HepG2 (cell line): Measurements from ENCODE around the gene ZER1. TPM values are rescaled to one million over a fixed set of nuclear protein-coding genes. Genes with fewer than 3 reads are reported as not detected.

ENCODE experiments used
- ARID2 ChIP-seq: sonication (generic); formaldehyde crosslinking; IDR thresholded peaks from 2 replicates; pipeline ENCODE4 v1.8.1; 2022; ENCODE audit warnings: mild to moderate bottlenecking, missing genetic modification reagents, borderline replicate concordance
- HOXA3 ChIP-seq: sonication (generic); formaldehyde crosslinking; IDR thresholded peaks from 2 replicates; pipeline ENCODE4 v1.5.0; 2020; ENCODE audit warnings: missing genetic modification reagents
- MAZ ChIP-seq, 2 experiments: sonication (generic) in 1 of 2; formaldehyde crosslinking in 1 of 2; IDR thresholded peaks; 2 replicates each; pipeline versions ENCODE4 v1.5.0 to v1.6.1; 2012 to 2020; ENCODE audit warnings: low read depth in 2 of 2, mild to moderate bottlenecking in 2 of 2, borderline replicate concordance in 1 of 2, improper control_type of control experiment in 1 of 2, low read length in 1 of 2, missing genetic modification reagents in 1 of 2, moderate library complexity in 1 of 2
- NFATC3 ChIP-seq: sonication (generic); formaldehyde crosslinking; IDR thresholded peaks from 2 replicates; pipeline ENCODE4 v1.5.1; 2020; ENCODE audit warnings: mild to moderate bottlenecking, missing genetic modification reagents
- POLR2AphosphoS5 ChIP-seq: IDR thresholded peaks from 2 replicates; pipeline ENCODE4 v1.6.1; 2012; ENCODE audit warnings: low read depth, low read length
- PRDM10 ChIP-seq: sonication (generic); formaldehyde crosslinking; IDR thresholded peaks from 2 replicates; pipeline ENCODE4 v1.4.0; 2020; ENCODE audit warnings: low read depth, missing genetic modification reagents
- THAP9 ChIP-seq: sonication (generic); formaldehyde crosslinking; IDR thresholded peaks from 2 replicates; pipeline ENCODE4; 2020; ENCODE audit warnings: missing genetic modification reagents, mild to moderate bottlenecking, borderline replicate concordance
- TMF1 ChIP-seq: sonication (generic); formaldehyde crosslinking; IDR thresholded peaks from 2 replicates; pipeline ENCODE4 v1.8.1; 2022; ENCODE audit warnings: low read depth, missing genetic modification reagents
- ZNF136 ChIP-seq: sonication (generic); formaldehyde crosslinking; IDR thresholded peaks from 2 replicates; pipeline ENCODE4 v1.8.1; 2022; ENCODE audit warnings: low read depth, mild to moderate bottlenecking, moderate library complexity, missing genetic modification reagents
- ZNF142 ChIP-seq: sonication (generic); formaldehyde crosslinking; IDR thresholded peaks from 2 replicates; pipeline ENCODE4 v1.4.0; 2020; ENCODE audit warnings: missing genetic modification reagents
- ZNF580 ChIP-seq: IDR thresholded peaks from 2 replicates; pipeline ENCODE4 v1.6.1; 2016; ENCODE audit warnings: low read depth, borderline replicate concordance
- ZNF704 ChIP-seq: sonication (generic); formaldehyde crosslinking; IDR thresholded peaks from 2 replicates; pipeline ENCODE4 v1.8.1; 2023; ENCODE audit warnings: mild to moderate bottlenecking, inconsistent platforms, moderate library complexity, missing genetic modification reagents, borderline replicate concordance
- polyA plus RNA-seq, 8 experiments: library from polyadenylated mRNA; depleted of rRNA in 3 of 8; stranded (reverse) in 7 of 8; unstranded in 1 of 8; fragments of >200 nt; fragmentation: Illumina TruSeq in 4 of 8; extraction: Trizol in 4 of 8; gene quantifications; 2 replicates each; pipeline versions ENCODE4 v1.2.1 to v1.2.3, GENCODE V29; 2011 to 2016; ENCODE audit warnings: low read depth in 4 of 8, missing spikeins in 1 of 8, mixed read lengths in 1 of 8; ENCODE audit not compliant: insufficient read depth in 1 of 8
- total RNA-seq, 5 experiments: library from RNA; depleted of rRNA; stranded (reverse); fragments of >200 nt; fragmentation: Illumina TruSeq; extraction: Trizol; gene quantifications; 2 replicates each; pipeline ENCODE4 v1.2.3, GENCODE V29; 2016; ENCODE audit warnings: low read depth in 1 of 5

Gene ZER1
- total and polyA plus RNA-seq, 2 of the 13 experiments (the other 11 are each of a cell fraction or from before 2014, with no cell fraction given): 7.7 to 40.0 TPM

- TF ChIP-seq ARID2 (CRISPR knock-in tag) (no peak), NFATC3 (CRISPR knock-in tag) (0 out of 2 replicates have a peak, but pooled peaks have one; percentile 82), TMF1 (CRISPR knock-in tag) (0 out of 2 replicates have a peak, but pooled peaks have one; percentile 18), THAP9 (peak; percentile 31; the same call in 1 of the 2 replicates), PRDM10 (CRISPR knock-in tag) (no peak), ZNF136 (0 out of 2 replicates have a peak, but pooled peaks have one; percentile 66), POLR2AphosphoS5 (peak; percentile 77), ZNF580 (peak; percentile 44; the same call in 1 of the 2 replicates), ZNF142 (CRISPR knock-in tag) (no peak), HOXA3 (CRISPR knock-in tag) (peak; percentile 68), ZNF704 (no peak), MAZ (IDR thresholded peaks at IDR 0.05; ENCODE audit: borderline replicate concordance, low read depth, low read length) (peak; percentile 88; the same call in 1 of the 2 replicates), MAZ (CRISPR knock-in tag; IDR thresholded peaks at IDR 0.05; ENCODE audit: low read depth) (peak; percentile 96)
Measured at GRCh38 chr9:128723866-128724743, 47.6 kb downstream of the ZER1 start, which contains the start of gene ZDHHC12 (continued).
